SU-DHL-6 (cell line): ENCODE data around the gene NRG3.

Experiments used
- H2AFZ ChIP-seq: fragments of 200-600 bp; sonication (generic); 2 replicates; pipeline ENCODE4 v1.6.1; 2014; ENCODE audit warnings: low read depth, mild to moderate bottlenecking, moderate library complexity, mixed read lengths, antibody characterized with exemption, low read length; ENCODE audit not compliant: severe bottlenecking
- H3F3A ChIP-seq: fragments of 200-600 bp; shearing (Covaris generic); 2 replicates; pipeline ENCODE4 v1.6.0; 2016; ENCODE audit warnings: antibody characterized with exemption, mild to moderate bottlenecking; ENCODE audit not compliant: insufficient read depth
- H3K27ac ChIP-seq: fragments of 200-600 bp; sonication (generic); 2 replicates; pipeline ENCODE4 v1.5.1; 2016; ENCODE audit warnings: low read depth, mild to moderate bottlenecking, low read length, moderate library complexity, mixed read lengths
- H3K27me3 ChIP-seq: fragments of 200-600 bp; sonication (generic), shearing (Covaris generic); 2 replicates; pipeline ENCODE4 v1.6.0; 2014; ENCODE audit warnings: mild to moderate bottlenecking, low read length
- H3K36me3 ChIP-seq: fragments of 200-600 bp; sonication (generic); 2 replicates; pipeline ENCODE4 v1.6.1; 2014; ENCODE audit warnings: mild to moderate bottlenecking, low read length, mixed read lengths
- H3K4me2 ChIP-seq: fragments of 300-600, 200-600 bp; shearing (Covaris generic), sonication (generic); 2 replicates; pipeline ENCODE4 v1.6.0; 2014; ENCODE audit warnings: low read length, low read depth, mild to moderate bottlenecking; ENCODE audit not compliant: poor library complexity, severe bottlenecking
- H3K4me3 ChIP-seq: fragments of 200-600 bp; sonication (generic); 2 replicates; pipeline ENCODE4 v1.5.1; 2014; ENCODE audit warnings: antibody characterized with exemption, low read length, mild to moderate bottlenecking, mixed read lengths; ENCODE audit not compliant: insufficient read depth, poor library complexity, severe bottlenecking
- H3K79me2 ChIP-seq: fragments of 200-600 bp; sonication (generic); 2 replicates; pipeline ENCODE4 v1.6.1; 2014; ENCODE audit warnings: mild to moderate bottlenecking, low read length, moderate library complexity; ENCODE audit not compliant: insufficient read depth
- H3K9ac ChIP-seq: fragments of 200-600 bp; sonication (generic); 2 replicates; pipeline ENCODE4 v1.7.0; 2014; ENCODE audit warnings: mild to moderate bottlenecking, low read length
- H3K9me2 ChIP-seq: fragments of 200-600 bp; sonication (generic); replicated peaks from 2 replicates; pipeline ENCODE4 v1.6.1; 2014; ENCODE audit warnings: low read length; ENCODE audit not compliant: insufficient read depth
- H3K9me3 ChIP-seq: fragments of 200-600 bp; sonication (generic); 2 replicates; pipeline ENCODE4 v1.6.1; 2014; ENCODE audit warnings: low read length, mixed read lengths; ENCODE audit not compliant: insufficient read depth
- H4K20me1 ChIP-seq: fragments of 200-600 bp; sonication (generic); 2 replicates; pipeline ENCODE4 v1.6.1; 2014; ENCODE audit warnings: low read depth, mild to moderate bottlenecking, antibody characterized with exemption, low read length, moderate library complexity, mixed read lengths
- CTCF ChIP-seq: fragments of 200-600 bp; sonication (generic); IDR thresholded peaks from one replicate; pipeline ENCODE4 v1.5.1; 2017; ENCODE audit warnings: antibody characterized with exemption, mild to moderate bottlenecking, low read length, moderate library complexity; ENCODE audit not compliant: insufficient read depth, poor library complexity, severe bottlenecking
- EZH2phosphoT487 ChIP-seq: fragments of 200-600 bp; sonication (generic), shearing (Covaris generic); conservative IDR thresholded peaks from 2 replicates; pipeline ENCODE4 v1.6.1; 2018; ENCODE audit warnings: mild to moderate bottlenecking, antibody characterized with exemption, low read length, moderate library complexity, mixed read lengths

The NRG3 gene

GRCh38 chr10:81865581-81865980 lies 9.4 kb upstream of the NRG3 start:
- H3K27me3 ChIP-seq, result no peaks in the 10 kb centered on the region
- no peaks in the 10 kb centered on the region for H3K9me3 ChIP-seq
- no peaks in the 10 kb centered on the region for H3K79me2 ChIP-seq
- H3K4me3 ChIP-seq, result no peak overlapping the region
- no peak overlapping the region for H2AFZ ChIP-seq
- no peak overlapping the region for H3K4me2 ChIP-seq
- H3K9me2 ChIP-seq, result no peaks in the 10 kb centered on the region
- TF ChIP-seq EZH2phosphoT487 (no peak), CTCF (no peak)
- no peaks in the 10 kb centered on the region for H3K36me3 ChIP-seq
- no peak overlapping the region for H3K27ac ChIP-seq
- no peaks in the 10 kb centered on the region for H4K20me1 ChIP-seq
- H3F3A ChIP-seq, result no peaks in the 10 kb centered on the region
- H3K9ac ChIP-seq, result no peak overlapping the region

- TF ChIP-seq EZH2phosphoT487, result no peak
- TF ChIP-seq CTCF, result no peak
- Histone ChIP-seq H3K9ac (no peak overlapping the region), H2AFZ (no peak overlapping the region), H3K27ac (no peak overlapping the region), H4K20me1 (no peaks in the 10 kb centered on the region), H3K36me3 (no peaks in the 10 kb centered on the region), H3F3A (no peaks in the 10 kb centered on the region), H3K4me2 (no peak overlapping the region), H3K4me3 (no peak overlapping the region), H3K79me2 (no peaks in the 10 kb centered on the region), H3K27me3 (no peaks in the 10 kb centered on the region), H3K9me2 (no peaks in the 10 kb centered on the region), H3K9me3 (no peaks in the 10 kb centered on the region)
Measured at GRCh38 chr10:81866753-81867152, 8.2 kb upstream of the NRG3 start.

- Histone ChIP-seq H3K9ac (no peak overlapping the region), H4K20me1 (no peaks in the 10 kb centered on the region), H3K4me3 (no peak overlapping the region), H3K27ac (no peak overlapping the region), H3K4me2 (no peak overlapping the region), H2AFZ (no peak overlapping the region), H3K79me2 (no peaks in the 10 kb centered on the region), H3K9me3 (no peaks in the 10 kb centered on the region), H3F3A (no peaks in the 10 kb centered on the region), H3K9me2 (no peaks in the 10 kb centered on the region), H3K27me3 (no peaks in the 10 kb centered on the region), H3K36me3 (no peaks in the 10 kb centered on the region)
- TF ChIP-seq EZH2phosphoT487 (no peak), CTCF (no peak)
Measured at GRCh38 chr10:81870472-81870871, 4.5 kb upstream of the NRG3 start.

GRCh38 chr10:81871558-81871957 lies 3.4 kb upstream of the NRG3 start:
- Histone ChIP-seq H3K4me2 (no peak overlapping the region), H3K9ac (no peak overlapping the region), H4K20me1 (no peaks in the 10 kb centered on the region), H3K9me2 (no peaks in the 10 kb centered on the region), H2AFZ (no peak overlapping the region), H3F3A (no peaks in the 10 kb centered on the region), H3K27me3 (no peaks in the 10 kb centered on the region), H3K79me2 (no peaks in the 10 kb centered on the region), H3K4me3 (no peak overlapping the region), H3K9me3 (no peaks in the 10 kb centered on the region), H3K27ac (no peak overlapping the region), H3K36me3 (no peaks in the 10 kb centered on the region)
- TF ChIP-seq EZH2phosphoT487 (no peak), CTCF (no peak)
